K562 (cell line): ENCODE measurements around the gene RAB3IP. TPM values are rescaled to one million over a fixed set of nuclear protein-coding genes. Genes with fewer than 3 reads are reported as not detected.

Experiments used
- CBX5 ChIP-seq: IDR thresholded peaks from 2 replicates; pipeline ENCODE4 v1.6.1; 2014; ENCODE audit warnings: low read depth, borderline replicate concordance
- ELF4 ChIP-seq: fragments of 450-650 bp; formaldehyde crosslinking; IDR thresholded peaks from 2 replicates; pipeline ENCODE4 v1.4.0; 2022; ENCODE audit warnings: missing genetic modification characterization
- FOXP4 ChIP-seq: sonication (generic); formaldehyde crosslinking; IDR thresholded peaks from 2 replicates; pipeline ENCODE4 v1.8.0; 2022; ENCODE audit warnings: mild to moderate bottlenecking, missing genetic modification reagents, borderline replicate concordance
- HNRNPLL ChIP-seq: fragments of 200-400 bp; formaldehyde crosslinking; IDR thresholded peaks from 2 replicates; pipeline ENCODE4 v1.6.1; 2017; ENCODE audit warnings: low read length, low read depth, mild to moderate bottlenecking; ENCODE audit not compliant: poor library complexity, severe bottlenecking
- KLF16 ChIP-seq: IDR thresholded peaks from 2 replicates; pipeline ENCODE4 v1.6.1; 2016; ENCODE audit warnings: antibody characterized with exemption
- L3MBTL2 ChIP-seq: fragments of 450-650 bp; IDR thresholded peaks from 2 replicates; pipeline ENCODE4 v1.6.1; 2016; ENCODE audit warnings: mild to moderate bottlenecking, moderate library complexity
- MXI1 ChIP-seq: IDR thresholded peaks from 2 replicates; pipeline ENCODE4 v1.6.1; 2011; ENCODE audit warnings: low read depth, mild to moderate bottlenecking, improper control_type of control experiment, low read length
- NFIC ChIP-seq: fragments of 450-650 bp; IDR thresholded peaks from 2 replicates; pipeline ENCODE4 v1.6.1; 2017; ENCODE audit warnings: mild to moderate bottlenecking, inconsistent platforms
- REST ChIP-seq, 2 experiments: fragments of 450-650 bp; formaldehyde crosslinking in 1 of 2; IDR thresholded peaks; 2 replicates each; pipeline versions ENCODE4 v1.4.0 to v1.6.1; 2014 to 2020; ENCODE audit warnings: mild to moderate bottlenecking in 2 of 2, borderline replicate concordance in 1 of 2, low read depth in 1 of 2
- SOX6 ChIP-seq: fragments of 450-650 bp; IDR thresholded peaks from 2 replicates; pipeline ENCODE4 v1.6.1; 2014; ENCODE audit warnings: mild to moderate bottlenecking
- SPI1 ChIP-seq: IDR thresholded peaks from 2 replicates; pipeline ENCODE4 v1.6.1; 2011; ENCODE audit warnings: low read depth, low read length, control low read depth, borderline replicate concordance
- TFAM ChIP-seq: fragments of 250-450 bp; sonication (Bioruptor Pico); conservative IDR thresholded peaks from 2 replicates; pipeline ENCODE4 v1.5.0; 2021; ENCODE audit warnings: mild to moderate bottlenecking, moderate library complexity
- TSC22D4 ChIP-seq: fragments of 450-650 bp; IDR thresholded peaks from 2 replicates; pipeline ENCODE4 v1.6.1; 2016; ENCODE audit warnings: missing genetic modification characterization, missing biosample characterization, control low read depth
- XRCC3 ChIP-seq: fragments of 450-650 bp; IDR thresholded peaks from 2 replicates; pipeline ENCODE4 v1.6.1; 2017; ENCODE audit warnings: mild to moderate bottlenecking, moderate library complexity
- ZNF217 ChIP-seq: sonication (generic); formaldehyde crosslinking; IDR thresholded peaks from 2 replicates; pipeline ENCODE4 v1.8.0; 2022; ENCODE audit warnings: mild to moderate bottlenecking, missing genetic modification reagents
- ZNF445 ChIP-seq: fragments of 250-450 bp; sonication (Bioruptor Pico); IDR thresholded peaks from 2 replicates; pipeline ENCODE4 v1.4.0; 2020; ENCODE audit warnings: low read depth, mild to moderate bottlenecking, moderate library complexity
- polyA plus RNA-seq, 8 experiments: library from polyadenylated mRNA; depleted of rRNA in 4 of 8; stranded (reverse) in 5 of 8; unstranded in 3 of 8; fragments of >200 nt; fragmentation: Nextera tagmentation in 2 of 8; fragmentation: Illumina TruSeq in 1 of 8; extraction: Ambion mirVana in 2 of 8; extraction: Trizol in 1 of 8; gene quantifications; 2 replicates each; pipeline versions ENCODE4 v1.2.1 to v1.2.3, GENCODE V29; 2011 to 2014; ENCODE audit warnings: inconsistent platforms in 1 of 8, missing spikeins in 1 of 8
- total RNA-seq, 7 experiments: library from RNA; depleted of rRNA in 6 of 7; stranded (reverse); fragments of >200 nt in 6 of 7; fragmentation: Illumina TruSeq in 2 of 7; extraction: Trizol in 2 of 7; gene quantifications; 2 replicates each; pipeline versions ENCODE4 v1.2.1 to v1.2.3, GENCODE V29; 2011 to 2021; ENCODE audit warnings: low replicate concordance in 1 of 7

Gene RAB3IP
- total and polyA plus RNA-seq, 9 of the 15 experiments (the other 6 are each of a cell fraction or from before 2014, with no cell fraction given), result 5.6 to 25.5 (median 11.3) TPM

GRCh38 chr12:69738351-69739286 is at the start of gene RAB3IP (continued):
- TF ChIP-seq REST (IDR thresholded peaks at IDR 0.05; ENCODE audit: borderline replicate concordance) (peak; percentile 79), REST (CRISPR knock-in tag; IDR thresholded peaks at IDR 0.05; ENCODE audit: low read depth) (0 out of 2 replicates have a peak, but pooled peaks have one; percentile 34), TFAM (CRISPR knock-in tag) (no peak), ELF4 (CRISPR knock-in tag) (no peak), NFIC (no peak), KLF16 (no peak), L3MBTL2 (peak; percentile 15; the same call in 1 of the 2 replicates), FOXP4 (CRISPR knock-in tag) (no peak), XRCC3 (no peak), ZNF217 (no peak), SPI1 (0 out of 2 replicates have a peak, but pooled peaks have one; percentile 12), TSC22D4 (tag) (no peak), ZNF445 (no peak), SOX6 (no peak), CBX5 (no peak), MXI1 (peak; percentile 49; the same call in 1 of the 2 replicates), HNRNPLL (no peak)
